K562 (cell line): ENCODE results near the gene SLC1A2. TPM values are rescaled to one million over a fixed set of nuclear protein-coding genes. Genes with fewer than 3 reads are reported as not detected.

Experiments
- ATAC-seq: fragments of 200-7000 bp; cut with Tn5 transposase; 3 replicates; pipeline ENCODE4 v1.9.1; 2020; ENCODE audit warnings: moderate library complexity
- BruUV-seq: library from RNA; stranded (reverse); fragments of 400-500 nt; replicated peaks from 2 replicates; lab custom pipeline; 2021; lab: Mats Ljungman, UMichigan
- CTCF ChIA-PET: fragments of 300-600 bp; formaldehyde crosslinking; extraction: SDS; loops from one replicate; lab custom pipeline; 2021; ENCODE audit warnings: low intra/inter-chr PET ratio; lab: Yijun Ruan, JAX
- POLR2A ChIA-PET: fragments of 300-600, 350-650 bp; sonication (Branson Sonifier 250); formaldehyde crosslinking; extraction: SDS; loops from one replicate; lab custom pipeline; 2021; ENCODE audit warnings: antibody characterized with exemption, inconsistent platforms; lab: Yijun Ruan, JAX
- DNase-seq, 4 experiments: peaks; one replicate each; pipeline versions ENCODE4 v3.0.0 to v3.0.0-alpha.2; 2011 to 2018; ENCODE audit warnings: low spot score in 3 of 4, mixed read lengths in 3 of 4; ENCODE audit errors: extremely low read depth in 1 of 4
- FAIRE-seq: peaks from 2 replicates; lab custom pipeline; 2011; peaks lifted over from hg19 to GRCh38; lab: Jason Lieb, UNC
- H2AFZ ChIP-seq: 2 replicates; pipeline ENCODE4 v1.6.0; 2011; ENCODE audit warnings: low read depth, low read length, control low read depth, inconsistent platforms
- H3K27ac ChIP-seq: fragments of 200-600 bp; 3 replicates; pipeline ENCODE4 v1.8.0; 2011; ENCODE audit warnings: low read depth, mild to moderate bottlenecking, control low read depth, inconsistent platforms, low read length, moderate library complexity, mixed read lengths; ENCODE audit errors: extremely low read depth
- H3K27me3 ChIP-seq, 2 experiments: fragments of 300-600 bp in 1 of 2; 2 replicates in 1 of 2; 3 replicates in 1 of 2; pipeline versions ENCODE4 v1.6.0 to v1.8.0; 2011; ENCODE audit warnings: inconsistent platforms in 2 of 2, low read length in 2 of 2, mild to moderate bottlenecking in 1 of 2, mixed read lengths in 1 of 2, moderate library complexity in 1 of 2; ENCODE audit not compliant: control insufficient read depth in 2 of 2, insufficient read depth in 2 of 2
- H3K36me3 ChIP-seq: fragments of 300-600 bp; 3 replicates; pipeline ENCODE4 v1.8.0; 2011; ENCODE audit warnings: mild to moderate bottlenecking, low read length, inconsistent platforms; ENCODE audit not compliant: control insufficient read depth, insufficient read depth
- H3K4me1 ChIP-seq, 2 experiments: fragments of 200-600 bp in 1 of 2; replicated peaks in 1 of 2; 2 replicates in 1 of 2; 3 replicates in 1 of 2; pipeline versions ENCODE4 v1.5.1 to v1.8.0; 2011; ENCODE audit warnings: inconsistent platforms in 2 of 2, low read length in 2 of 2, mild to moderate bottlenecking in 1 of 2, mixed read lengths in 1 of 2, moderate library complexity in 1 of 2; ENCODE audit not compliant: control insufficient read depth in 2 of 2, insufficient read depth in 2 of 2
- H3K4me2 ChIP-seq: 2 replicates; pipeline ENCODE4 v1.6.1; 2011; ENCODE audit warnings: low read length, control low read depth, inconsistent platforms, mixed read lengths; ENCODE audit not compliant: insufficient read depth
- H3K4me3 ChIP-seq: fragments of 200-600 bp; sonication (generic), shearing (Covaris generic); 2 replicates; pipeline ENCODE4 v1.5.1; 2016; ENCODE audit warnings: control low read depth, inconsistent platforms
- H3K79me2 ChIP-seq: fragments of 200-600 bp; 3 replicates; pipeline ENCODE4 v1.8.0; 2011; ENCODE audit warnings: low read length, inconsistent platforms; ENCODE audit not compliant: control insufficient read depth, insufficient read depth
- H3K9ac ChIP-seq, 2 experiments: 2 replicates each; pipeline versions ENCODE4 v1.6.0 to v1.6.1; 2011; ENCODE audit warnings: low read depth in 2 of 2, low read length in 2 of 2, control low read depth in 1 of 2, inconsistent platforms in 1 of 2, mild to moderate bottlenecking in 1 of 2, mixed read lengths in 1 of 2; ENCODE audit not compliant: insufficient read depth in 1 of 2
- H3K9me1 ChIP-seq: one replicate; pipeline ENCODE4 v1.6.0; 2011; ENCODE audit warnings: inconsistent platforms, mild to moderate bottlenecking, low read length, moderate library complexity; ENCODE audit not compliant: control insufficient read depth, insufficient read depth
- H3K9me3 ChIP-seq: replicated peaks from 2 replicates; pipeline ENCODE4 v1.5.1; 2011; ENCODE audit warnings: low read depth, low read length, inconsistent platforms; ENCODE audit not compliant: control insufficient read depth, insufficient read depth
- H4K20me1 ChIP-seq: replicated peaks from 2 replicates; pipeline ENCODE4 v1.6.1; 2011; ENCODE audit warnings: low read length, inconsistent platforms, mixed read lengths; ENCODE audit not compliant: control insufficient read depth, insufficient read depth
- CREM ChIP-seq: IDR thresholded peaks from 2 replicates; pipeline ENCODE4 v1.6.1; 2014; ENCODE audit warnings: antibody characterized with exemption, low read depth
- DIDO1 ChIP-seq: fragments of 450-650 bp; IDR thresholded peaks from 2 replicates; pipeline ENCODE4 v1.6.1; 2016; ENCODE audit warnings: low read depth, missing biosample characterization, missing genetic modification characterization
- HEY1 ChIP-seq: fragments of 250-450 bp; sonication (Bioruptor Pico); IDR thresholded peaks from 2 replicates; pipeline ENCODE4 v1.5.0; 2020; ENCODE audit warnings: mild to moderate bottlenecking, moderate library complexity, borderline replicate concordance
- LARP7 ChIP-seq: fragments of 450-650 bp; IDR thresholded peaks from 2 replicates; pipeline ENCODE4 v1.6.1; 2016
- PHB2 ChIP-seq: fragments of 450-650 bp; IDR thresholded peaks from 2 replicates; pipeline ENCODE4 v1.6.1; 2017; ENCODE audit warnings: low read depth
- SMARCC2 ChIP-seq: fragments of 450-650 bp; IDR thresholded peaks from 2 replicates; pipeline ENCODE4 v1.6.1; 2017; ENCODE audit warnings: antibody characterized with exemption, moderate library complexity, mild to moderate bottlenecking, low read depth
- SP1 ChIP-seq: sonication (generic); formaldehyde crosslinking; IDR thresholded peaks from 2 replicates; pipeline ENCODE4 v1.8.1; 2022; ENCODE audit warnings: mild to moderate bottlenecking, missing genetic modification reagents
- THAP7 ChIP-seq: fragments of 250-450 bp; sonication (Bioruptor Pico); IDR thresholded peaks from 2 replicates; pipeline ENCODE4 v1.5.0; 2021
- TRIM25 ChIP-seq: fragments of 450-650 bp; IDR thresholded peaks from 2 replicates; pipeline ENCODE4 v1.7.0; 2016; ENCODE audit warnings: borderline replicate concordance
- TSC22D4 ChIP-seq: fragments of 450-650 bp; IDR thresholded peaks from 2 replicates; pipeline ENCODE4 v1.6.1; 2016; ENCODE audit warnings: missing genetic modification characterization, missing biosample characterization, control low read depth
- ZNF444 ChIP-seq: fragments of 250-450 bp; sonication (Bioruptor Pico); IDR thresholded peaks from 2 replicates; pipeline ENCODE4 v1.4.0; 2020; ENCODE audit warnings: mild to moderate bottlenecking, moderate library complexity
- ZNF586 ChIP-seq: fragments of 450-650 bp; formaldehyde crosslinking; conservative IDR thresholded peaks from 2 replicates; pipeline ENCODE4 v1.4.0; 2020; ENCODE audit warnings: mild to moderate bottlenecking, moderate library complexity
- WGBS: fragments of 100-300 bp; shearing (Covaris generic); methylation state at CpG from one replicate; pipeline ENCODE4 v1.1.6; 2016; ENCODE audit warnings: low coverage, mixed read lengths; ENCODE audit not compliant: insufficient coverage; ENCODE audit errors: missing lambda C conversion rate; 5-methylcytosine and 5-hydroxymethylcytosine counted together
- in situ Hi-C: fragments of 300-500 bp; cut with MboI; formaldehyde crosslinking; loops from 4 replicates; pipeline ENCODE4 v1.15.0; 2018; ENCODE audit warnings: inconsistent platforms, mixed read lengths
- intact Hi-C: fragments of 100-400 bp; cut with micrococcal nuclease; formaldehyde crosslinking; loops from 2 replicates; pipeline ENCODE4 v1.14.2; 2022
- polyA plus RNA-seq, 8 experiments: library from polyadenylated mRNA; depleted of rRNA in 4 of 8; stranded (reverse) in 5 of 8; unstranded in 3 of 8; fragments of >200 nt; fragmentation: Nextera tagmentation in 2 of 8; fragmentation: Illumina TruSeq in 1 of 8; extraction: Ambion mirVana in 2 of 8; extraction: Trizol in 1 of 8; gene quantifications; 2 replicates each; pipeline versions ENCODE4 v1.2.1 to v1.2.3, GENCODE V29; 2011 to 2014; ENCODE audit warnings: inconsistent platforms in 1 of 8, missing spikeins in 1 of 8
- total RNA-seq, 7 experiments: library from RNA; depleted of rRNA in 6 of 7; stranded (reverse); fragments of >200 nt in 6 of 7; fragmentation: Illumina TruSeq in 2 of 7; extraction: Trizol in 2 of 7; gene quantifications; 2 replicates each; pipeline versions ENCODE4 v1.2.1 to v1.2.3, GENCODE V29; 2011 to 2021; ENCODE audit warnings: low replicate concordance in 1 of 7

Gene SLC1A2
- total and polyA plus RNA-seq, 9 of the 15 experiments (the other 6 are each of a cell fraction or from before 2014, with no cell fraction given), result 0.03 to 0.07 (median 0.04) TPM; not detected in 5

GRCh38 chr11:35466058-35466457, 46.7 kb upstream of the SLC1A2 start:
- ChIA-PET POLR2A (no interaction called here), CTCF (no interaction called here)
- WGBS, result 0% methylated on average over 2 of the region's 3 CpGs
- ATAC-seq (no peak), DNase-seq (no peak), FAIRE-seq (no peak)
- no peaks in the 10 kb centered on the region for H3K4me1 ChIP-seq
- peaks cover 4 to 10% of the 10 kb centered on the region in 2 experiments; a peak in 4 of 5 replicates for H3K27me3 ChIP-seq
- intact Hi-C loops (no loop called here), in situ Hi-C loops (no loop called here)
- H3K9me1 ChIP-seq, result no peaks in the 10 kb centered on the region
- no peak overlapping the region for H3K9ac ChIP-seq
- no peak overlapping the region for H3K4me2 ChIP-seq
- no peaks in the 10 kb centered on the region for H4K20me1 ChIP-seq
- no peaks in the 10 kb centered on the region for H3K9me3 ChIP-seq
- no peaks in the 10 kb centered on the region for H3K79me2 ChIP-seq
- H3K36me3 ChIP-seq, result no peaks in the 10 kb centered on the region
- no TSS peak for BruUV-seq
- no peak overlapping the region for H3K27ac ChIP-seq
- no peak overlapping the region for H3K4me3 ChIP-seq
- no peak overlapping the region for H2AFZ ChIP-seq
- TF ChIP-seq CREM (no peak), ZNF444 (no peak), TRIM25 (no peak), SMARCC2 (no peak), SP1 (CRISPR knock-in tag) (no peak), DIDO1 (tag) (no peak), HEY1 (no peak), TSC22D4 (no peak), THAP7 (CRISPR knock-in tag) (no peak), LARP7 (no peak), ZNF586 (CRISPR knock-in tag) (no peak), PHB2 (no peak)
